ENCODE data around the gene UBA5. TPM values are rescaled to one million over a fixed set of nuclear protein-coding genes. Genes with fewer than 3 reads are reported as not detected.

The UBA5 gene
- total and polyA plus RNA-seq, 7 donors = 16.8 to 35.3 (median 23.9) TPM

DNA sequence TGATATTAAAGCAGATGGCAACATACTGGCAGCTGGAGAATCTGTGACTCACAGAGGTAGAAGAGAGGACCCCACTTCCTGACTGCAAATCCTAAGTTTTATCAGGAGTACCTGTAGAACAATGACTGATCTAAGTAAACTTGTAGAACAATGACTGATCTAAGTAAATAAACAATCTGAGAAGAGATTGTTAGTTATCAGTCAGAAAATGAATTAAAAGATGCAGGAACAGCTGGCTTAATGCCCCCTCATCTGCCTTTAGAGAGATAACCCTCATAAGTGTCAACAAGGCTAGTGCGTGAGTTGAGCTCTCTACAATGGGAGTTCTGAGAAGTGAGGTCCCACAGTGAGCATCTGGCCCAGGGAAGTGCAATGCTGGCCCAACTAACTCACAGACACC, 15.1 kb upstream of the UBA5 start:
- WGBS, 2 donors = 92 to 98% methylated on average over 1 of the region's 1 CpG
- Histone ChIP-seq H3K4me3 (no peak overlapping the region), H3K27me3 (no peaks in the 10 kb centered on the region), H3K9me3 (no peaks in the 10 kb centered on the region), H3K36me3 (peaks cover 0 to 4% (median 0%) of the 10 kb centered on the region in 4 donors), H3K27ac (no peak overlapping the region), H3K4me1 (no peaks in the 10 kb centered on the region)
- TF ChIP-seq EP300 (IDR thresholded peaks at IDR 0.05) (no peak), POLR2AphosphoS5 (IDR thresholded peaks at IDR 0.05) (no peak), POLR2A (IDR thresholded peaks at IDR 0.05) (no peak)
- TF ChIP-seq, protein P1, sequence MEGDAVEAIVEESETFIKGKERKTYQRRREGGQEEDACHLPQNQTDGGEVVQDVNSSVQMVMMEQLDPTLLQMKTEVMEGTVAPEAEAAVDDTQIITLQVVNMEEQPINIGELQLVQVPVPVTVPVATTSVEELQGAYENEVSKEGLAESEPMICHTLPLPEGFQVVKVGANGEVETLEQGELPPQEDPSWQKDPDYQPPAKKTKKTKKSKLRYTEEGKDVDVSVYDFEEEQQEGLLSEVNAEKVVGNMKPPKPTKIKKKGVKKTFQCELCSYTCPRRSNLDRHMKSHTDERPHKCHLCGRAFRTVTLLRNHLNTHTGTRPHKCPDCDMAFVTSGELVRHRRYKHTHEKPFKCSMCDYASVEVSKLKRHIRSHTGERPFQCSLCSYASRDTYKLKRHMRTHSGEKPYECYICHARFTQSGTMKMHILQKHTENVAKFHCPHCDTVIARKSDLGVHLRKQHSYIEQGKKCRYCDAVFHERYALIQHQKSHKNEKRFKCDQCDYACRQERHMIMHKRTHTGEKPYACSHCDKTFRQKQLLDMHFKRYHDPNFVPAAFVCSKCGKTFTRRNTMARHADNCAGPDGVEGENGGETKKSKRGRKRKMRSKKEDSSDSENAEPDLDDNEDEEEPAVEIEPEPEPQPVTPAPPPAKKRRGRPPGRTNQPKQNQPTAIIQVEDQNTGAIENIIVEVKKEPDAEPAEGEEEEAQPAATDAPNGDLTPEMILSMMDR (IDR thresholded peaks at IDR 0.05) = no peak
- intact Hi-C loops (cut with DNase I) = loop anchor here (10.0 kb wide), 1 partner anchor 290 kb away; no protein-coding TSS in a partner anchor
- DNase-seq = no peak

DNA sequence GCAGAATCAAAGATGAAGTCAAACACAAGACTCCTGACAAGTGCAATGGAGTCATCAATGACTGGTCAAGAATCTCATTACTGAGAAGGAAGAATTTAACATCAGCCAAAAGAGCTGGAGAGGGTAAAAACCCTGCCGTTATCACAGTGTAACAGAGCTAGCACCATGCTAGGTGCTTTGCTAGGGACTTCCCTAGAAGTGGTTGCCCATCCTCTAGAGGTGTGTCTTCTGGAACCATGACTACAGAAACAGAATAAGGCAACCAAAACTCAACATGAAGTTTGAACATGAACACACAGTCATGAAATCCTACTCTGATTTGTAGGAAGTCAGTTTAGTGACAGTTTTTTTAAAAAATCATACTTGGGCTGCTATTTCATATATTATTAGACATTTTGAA, 10.0 kb upstream of the UBA5 start:
- 62 to 94% methylated on average over 1 of the region's 1 CpG for WGBS, 2 donors

DNA sequence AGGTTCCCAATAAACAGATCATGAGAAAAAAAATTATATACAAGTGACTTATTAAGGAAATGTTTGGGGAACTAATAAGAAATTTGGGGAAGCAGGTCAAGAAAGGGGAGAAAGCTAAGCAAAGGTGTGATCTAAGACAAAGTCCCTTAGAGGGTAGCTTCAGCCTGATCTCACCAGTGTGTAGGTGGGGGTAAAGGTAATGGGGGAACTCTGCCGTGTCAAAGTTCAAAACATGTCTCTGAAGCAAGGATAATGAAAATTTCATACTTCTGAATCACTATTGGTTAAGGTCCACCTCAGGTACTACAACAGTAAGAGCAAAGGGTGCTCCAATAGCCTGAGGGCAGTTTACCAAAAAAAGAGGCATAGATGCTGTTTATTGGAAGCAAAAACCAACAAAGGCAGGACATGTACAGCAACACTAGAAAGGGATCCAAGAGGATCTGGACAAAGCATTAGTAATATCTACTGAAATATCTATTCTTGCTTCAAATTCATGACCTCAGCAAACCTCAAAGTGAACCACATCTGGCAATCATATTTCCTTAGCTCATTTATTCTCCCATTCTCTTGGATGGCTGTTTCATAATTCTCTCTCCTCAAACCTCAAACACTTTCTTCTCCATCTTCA, 7.4 kb upstream of the UBA5 start:
- Histone ChIP-seq H3K4me1 (peaks cover 0 to 6% (median 0%) of the 10 kb centered on the region in 4 donors), H3K4me3 (no peak overlapping the region), H3K27me3 (no peaks in the 10 kb centered on the region), H3K36me3 (no peaks in the 10 kb centered on the region), H3K27ac (no peak overlapping the region), H3K9me3 (no peaks in the 10 kb centered on the region)
- intact Hi-C loops (cut with DNase I) = no loop called here
- 81 to 88% methylated on average over 1 of the region's 1 CpG for WGBS, 2 donors
- TF ChIP-seq, protein P1 (IDR thresholded peaks at IDR 0.05) = no peak
- no peak for TF ChIP-seq EP300 (IDR thresholded peaks at IDR 0.05)
- TF ChIP-seq POLR2A (IDR thresholded peaks at IDR 0.05) = no peak
- TF ChIP-seq POLR2AphosphoS5 (IDR thresholded peaks at IDR 0.05) = no peak
- no peak for DNase-seq

More for the DNA sequence above, 10.0 kb upstream of the UBA5 start:
- Histone ChIP-seq H3K4me1 (peaks cover 0 to 6% (median 0%) of the 10 kb centered on the region in 4 donors), H3K27me3 (no peaks in the 10 kb centered on the region), H3K36me3 (no peaks in the 10 kb centered on the region), H3K9me3 (no peaks in the 10 kb centered on the region), H3K27ac (no peak overlapping the region), H3K4me3 (no peak overlapping the region)
- DNase-seq = no peak
- TF ChIP-seq, protein P1 (IDR thresholded peaks at IDR 0.05) = no peak
- TF ChIP-seq EP300 (IDR thresholded peaks at IDR 0.05) = no peak
- no peak for TF ChIP-seq POLR2A (IDR thresholded peaks at IDR 0.05)
- no peak for TF ChIP-seq POLR2AphosphoS5 (IDR thresholded peaks at IDR 0.05)
- intact Hi-C loops (cut with DNase I) = no loop called here

DNA sequence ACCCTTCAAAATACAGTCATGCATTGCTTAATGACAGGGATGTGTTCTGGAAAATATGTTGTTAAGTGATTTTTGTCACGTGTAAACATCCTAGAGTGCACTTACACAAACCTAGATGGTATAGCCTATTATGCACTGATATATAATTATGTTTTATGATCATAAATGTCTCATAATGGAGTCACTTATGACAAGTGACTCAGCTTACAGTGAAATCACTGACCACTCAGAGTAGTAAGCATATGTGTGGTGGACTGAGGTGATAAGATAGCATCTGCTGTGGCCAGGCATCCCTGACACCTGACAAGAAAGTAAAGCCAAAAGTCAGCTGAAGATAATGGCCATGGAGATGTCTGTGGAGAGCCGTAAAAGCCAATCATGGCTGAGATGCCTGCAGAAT, 5.9 kb upstream of the UBA5 start:
- TF ChIP-seq POLR2A (IDR thresholded peaks at IDR 0.05) = no peak
- TF ChIP-seq, protein P1 (IDR thresholded peaks at IDR 0.05) = no peak
- no peak for TF ChIP-seq POLR2AphosphoS5 (IDR thresholded peaks at IDR 0.05)
- no peak for TF ChIP-seq EP300 (IDR thresholded peaks at IDR 0.05)
- WGBS, 2 donors = 84 to 96% methylated on average over 2 of the region's 2 CpGs
- intact Hi-C loops (cut with DNase I) = no loop called here
- Histone ChIP-seq H3K4me1 (peaks cover 0 to 13% (median 8%) of the 10 kb centered on the region in 4 donors), H3K27me3 (no peaks in the 10 kb centered on the region), H3K36me3 (no peaks in the 10 kb centered on the region), H3K9me3 (no peaks in the 10 kb centered on the region), H3K4me3 (no peak overlapping the region), H3K27ac (no peak overlapping the region)
- no peak for DNase-seq

DNA sequence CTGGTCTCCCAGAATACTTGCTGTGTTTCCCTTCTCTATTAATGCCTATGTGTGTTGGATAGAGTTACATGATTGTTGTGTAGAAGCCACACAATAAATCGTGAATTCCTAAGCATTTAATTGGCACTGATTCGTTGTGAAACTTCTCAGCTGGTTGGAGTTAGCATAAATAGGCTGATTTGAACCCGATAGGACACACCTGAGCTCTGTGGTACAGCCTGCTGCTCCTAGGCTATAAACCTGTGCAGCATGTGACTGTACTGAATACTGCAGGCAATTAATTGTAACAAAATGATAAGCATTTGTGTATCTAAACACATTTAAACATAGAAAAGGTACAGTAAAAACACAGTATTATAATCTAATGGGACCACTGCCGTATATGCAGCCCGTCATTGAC, 5.4 kb upstream of the UBA5 start:
- Histone ChIP-seq H3K4me3 (no peak overlapping the region), H3K27me3 (no peaks in the 10 kb centered on the region), H3K27ac (no peak overlapping the region), H3K4me1 (peaks cover 0 to 13% (median 8%) of the 10 kb centered on the region in 4 donors), H3K9me3 (no peaks in the 10 kb centered on the region), H3K36me3 (no peaks in the 10 kb centered on the region)
- WGBS, 2 donors = 75 to 91% methylated on average over 5 of the region's 5 CpGs
- DNase-seq = no peak
- intact Hi-C loops (cut with DNase I) = no loop called here
- no peak for TF ChIP-seq EP300 (IDR thresholded peaks at IDR 0.05)
- no peak for TF ChIP-seq POLR2AphosphoS5 (IDR thresholded peaks at IDR 0.05)
- no peak for TF ChIP-seq POLR2A (IDR thresholded peaks at IDR 0.05)
- TF ChIP-seq, protein P1 (IDR thresholded peaks at IDR 0.05) = no peak

Measured in sigmoid colon (tissue), 7 donors.